Spleen (tissue), 7 donors: Measurements from ENCODE around the gene NOVA1.

Experiments used
- POLR2AphosphoS5 ChIP-seq, 3 donors: sonication (generic); formaldehyde crosslinking; IDR thresholded peaks; one replicate each; pipeline ENCODE4 v1.5.1; 2017; ENCODE audit warnings: antibody characterized with exemption in 3 of 3
- TF ChIP-seq, protein P1 (sequence below), 11 experiments: fragments of 200-600 bp in 7 of 11; fragments of 450-650 bp in 4 of 11; sonication (generic) in 4 of 11; IDR thresholded peaks in 8 of 11; conservative IDR thresholded peaks in 3 of 11; 1 replicate in 7 of 11; 2 replicates in 4 of 11; pipeline versions ENCODE4 v1.4.0 to v1.8.0; 2016 to 2021; ENCODE audit warnings: antibody characterized with exemption in 11 of 11, inconsistent platforms in 4 of 11, mild to moderate bottlenecking in 1 of 11
- donor health status: DM: no; HTN: no; CAD: no; lungs with moderate emphysema.
- donor health status: DM: no; HTN: no; CAD: no.
- donor health status: DM: no; HTN: no; CAD: no.

- TF ChIP-seq, protein P1, sequence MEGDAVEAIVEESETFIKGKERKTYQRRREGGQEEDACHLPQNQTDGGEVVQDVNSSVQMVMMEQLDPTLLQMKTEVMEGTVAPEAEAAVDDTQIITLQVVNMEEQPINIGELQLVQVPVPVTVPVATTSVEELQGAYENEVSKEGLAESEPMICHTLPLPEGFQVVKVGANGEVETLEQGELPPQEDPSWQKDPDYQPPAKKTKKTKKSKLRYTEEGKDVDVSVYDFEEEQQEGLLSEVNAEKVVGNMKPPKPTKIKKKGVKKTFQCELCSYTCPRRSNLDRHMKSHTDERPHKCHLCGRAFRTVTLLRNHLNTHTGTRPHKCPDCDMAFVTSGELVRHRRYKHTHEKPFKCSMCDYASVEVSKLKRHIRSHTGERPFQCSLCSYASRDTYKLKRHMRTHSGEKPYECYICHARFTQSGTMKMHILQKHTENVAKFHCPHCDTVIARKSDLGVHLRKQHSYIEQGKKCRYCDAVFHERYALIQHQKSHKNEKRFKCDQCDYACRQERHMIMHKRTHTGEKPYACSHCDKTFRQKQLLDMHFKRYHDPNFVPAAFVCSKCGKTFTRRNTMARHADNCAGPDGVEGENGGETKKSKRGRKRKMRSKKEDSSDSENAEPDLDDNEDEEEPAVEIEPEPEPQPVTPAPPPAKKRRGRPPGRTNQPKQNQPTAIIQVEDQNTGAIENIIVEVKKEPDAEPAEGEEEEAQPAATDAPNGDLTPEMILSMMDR (IDR thresholded peaks at IDR 0.05 in 8 of 11, conservative IDR thresholded peaks at IDR 0.05 in 3 of 11), result no peak
- no peak for TF ChIP-seq POLR2AphosphoS5 (IDR thresholded peaks at IDR 0.05)
Observed at GRCh38 chr14:26404927-26405326, 192.9 kb downstream of the NOVA1 start.
